CD4-positive, alpha-beta T cell (primary cell): ENCODE measurements around the gene RHOJ. TPM values are rescaled to one million over a fixed set of nuclear protein-coding genes. Genes with fewer than 3 reads are reported as not detected.
"Not testable (repeated sequence)": the region's sequence is repeated elsewhere in the genome, so short reads cannot be mapped to it uniquely, and the experiment has no call there.

ENCODE experiments used
- ATAC-seq: fragments of 200-7000 bp; cut with Tn5 transposase; one replicate; pipeline ENCODE4 v1.10.0; 2022; ENCODE audit warnings: mild to moderate bottlenecking; ENCODE audit not compliant: poor library complexity
- CTCF ChIA-PET: fragments of 350-600 bp; sonication (Branson Sonifier 250); formaldehyde crosslinking; loops from one replicate; lab custom pipeline; 2021; ENCODE audit warnings: antibody characterized with exemption, inconsistent platforms; lab: Charles Lee
- POLR2A ChIA-PET: fragments of 350-600 bp; sonication (Branson Sonifier 250); formaldehyde crosslinking; loops from one replicate; lab custom pipeline; 2021; ENCODE audit warnings: antibody characterized with exemption, inconsistent platforms; lab: Charles Lee
- DNase-seq, 14 experiments: peaks; one replicate each; pipeline ENCODE4 v3.0.0-alpha.2; 2013 to 2020; ENCODE audit warnings: mixed read lengths in 2 of 14
- H3K27ac ChIP-seq, 2 donors: one replicate each; pipeline versions ENCODE4 v1.5.1 to v1.7.0; 2013; ENCODE audit warnings: low read length in 2 of 2, low read depth in 1 of 2, mild to moderate bottlenecking in 1 of 2
- H3K27me3 ChIP-seq, 2 experiments: 1 replicate in 1 of 2; 2 replicates in 1 of 2; pipeline versions ENCODE4 v1.6.1 to v1.7.0; 2013; ENCODE audit warnings: low read length in 2 of 2, control low read depth in 1 of 2, mild to moderate bottlenecking in 1 of 2, moderate library complexity in 1 of 2; ENCODE audit not compliant: insufficient read depth in 2 of 2, control insufficient read depth in 1 of 2
- H3K36me3 ChIP-seq: one replicate; pipeline ENCODE4 v1.6.1; 2013; ENCODE audit warnings: low read length, control low read depth; ENCODE audit not compliant: insufficient read depth
- H3K4me1 ChIP-seq: one replicate; pipeline ENCODE4 v1.6.1; 2013; ENCODE audit warnings: low read length, control low read depth; ENCODE audit not compliant: insufficient read depth
- H3K4me3 ChIP-seq: one replicate; pipeline ENCODE4 v1.5.1; 2013; ENCODE audit warnings: mild to moderate bottlenecking, low read length, moderate library complexity
- H3K9me3 ChIP-seq, 2 experiments: 1 replicate in 1 of 2; 2 replicates in 1 of 2; pipeline versions ENCODE4 v1.6.1 to v1.7.0; 2013; ENCODE audit warnings: low read length in 2 of 2, mild to moderate bottlenecking in 2 of 2, control low read depth in 1 of 2, moderate library complexity in 1 of 2; ENCODE audit not compliant: control insufficient read depth in 1 of 2, insufficient read depth in 1 of 2
- H3K27ac Mint-ChIP-seq: one replicate; pipeline ENCODE4 v1.8.0; 2020; ENCODE audit warnings: mixed read lengths
- H3K27me3 Mint-ChIP-seq: one replicate; pipeline ENCODE4 v1.8.0; 2021; ENCODE audit warnings: mixed read lengths
- H3K36me3 Mint-ChIP-seq: one replicate; pipeline ENCODE4 v1.8.0; 2021; ENCODE audit warnings: low read depth, mixed read lengths
- H3K4me1 Mint-ChIP-seq: one replicate; pipeline ENCODE4 v1.8.0; 2021; ENCODE audit warnings: low read depth, mixed read lengths
- H3K4me3 Mint-ChIP-seq: one replicate; pipeline ENCODE4 v1.8.0; 2020; ENCODE audit warnings: mild to moderate bottlenecking, mixed read lengths
- H3K9me3 Mint-ChIP-seq: one replicate; pipeline ENCODE4 v1.8.0; 2020; ENCODE audit warnings: mixed read lengths
- intact Hi-C, 2 experiments: fragments of 100-400 bp; cut with DNase I in 1 of 2; cut with micrococcal nuclease in 1 of 2; formaldehyde crosslinking; loops; one replicate each; pipeline versions ENCODE4 v1.15.1 to v1.9.0; 2023 to 2025; cut with DNase I, micrococcal nuclease
- total RNA-seq, 174 experiments: library from RNA in 2 of 174; stranded (reverse) in 2 of 174; gene quantifications; one replicate each; pipeline ENCODE4 v1.2.3 and lab custom pipeline; 2021 to 2026
- TF ChIP-seq, protein P1 (sequence below): fragments of 200-600 bp; IDR thresholded peaks from one replicate; pipeline ENCODE4 v1.8.0; 2022; ENCODE audit warnings: antibody characterized with exemption, mild to moderate bottlenecking

Gene RHOJ
- total RNA-seq, 2 experiments from 2014 or later: not detected

DNA sequence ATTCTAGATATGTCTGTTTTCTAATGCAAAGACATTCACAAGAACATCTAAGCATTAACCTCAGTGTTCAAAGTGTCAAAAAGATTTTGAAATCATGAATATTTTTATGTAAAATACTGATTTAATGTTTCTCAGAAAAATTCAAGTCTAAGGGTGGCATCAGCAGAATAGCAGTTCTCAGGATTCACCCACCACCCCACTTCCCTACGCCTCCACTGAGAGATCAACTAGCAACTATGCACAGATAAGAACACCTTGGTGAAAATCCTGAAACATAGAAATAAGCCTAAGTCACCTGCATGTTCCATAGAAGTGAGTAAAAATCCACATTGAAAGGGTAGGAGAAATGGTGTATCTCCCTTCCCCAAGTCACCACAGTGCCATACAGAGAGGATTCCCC, 40.9 kb upstream of the RHOJ start:
- Mint-ChIP-seq H3K27ac (no peak overlapping the region), H3K4me1 (no peaks in the 10 kb centered on the region), H3K4me3 (no peak overlapping the region), H3K27me3 (peaks cover 10% of the 10 kb centered on the region), H3K36me3 (no peaks in the 10 kb centered on the region), H3K9me3 (no peaks in the 10 kb centered on the region)
- no peak for ATAC-seq
- TF ChIP-seq, protein P1, sequence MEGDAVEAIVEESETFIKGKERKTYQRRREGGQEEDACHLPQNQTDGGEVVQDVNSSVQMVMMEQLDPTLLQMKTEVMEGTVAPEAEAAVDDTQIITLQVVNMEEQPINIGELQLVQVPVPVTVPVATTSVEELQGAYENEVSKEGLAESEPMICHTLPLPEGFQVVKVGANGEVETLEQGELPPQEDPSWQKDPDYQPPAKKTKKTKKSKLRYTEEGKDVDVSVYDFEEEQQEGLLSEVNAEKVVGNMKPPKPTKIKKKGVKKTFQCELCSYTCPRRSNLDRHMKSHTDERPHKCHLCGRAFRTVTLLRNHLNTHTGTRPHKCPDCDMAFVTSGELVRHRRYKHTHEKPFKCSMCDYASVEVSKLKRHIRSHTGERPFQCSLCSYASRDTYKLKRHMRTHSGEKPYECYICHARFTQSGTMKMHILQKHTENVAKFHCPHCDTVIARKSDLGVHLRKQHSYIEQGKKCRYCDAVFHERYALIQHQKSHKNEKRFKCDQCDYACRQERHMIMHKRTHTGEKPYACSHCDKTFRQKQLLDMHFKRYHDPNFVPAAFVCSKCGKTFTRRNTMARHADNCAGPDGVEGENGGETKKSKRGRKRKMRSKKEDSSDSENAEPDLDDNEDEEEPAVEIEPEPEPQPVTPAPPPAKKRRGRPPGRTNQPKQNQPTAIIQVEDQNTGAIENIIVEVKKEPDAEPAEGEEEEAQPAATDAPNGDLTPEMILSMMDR: no peak
- ChIA-PET POLR2A (no interaction called here), CTCF (no interaction called here)
- Histone ChIP-seq H3K27ac (no peak overlapping the region), H3K9me3 (peaks cover 6 to 13% of the 10 kb centered on the region in 2 experiments), H3K36me3 (no peaks in the 10 kb centered on the region), H3K4me1 (no peaks in the 10 kb centered on the region), H3K27me3 (no peaks in the 10 kb centered on the region), H3K4me3 (no peak overlapping the region)
- DNase-seq: no peak
- intact Hi-C loops: no loop called here

DNA sequence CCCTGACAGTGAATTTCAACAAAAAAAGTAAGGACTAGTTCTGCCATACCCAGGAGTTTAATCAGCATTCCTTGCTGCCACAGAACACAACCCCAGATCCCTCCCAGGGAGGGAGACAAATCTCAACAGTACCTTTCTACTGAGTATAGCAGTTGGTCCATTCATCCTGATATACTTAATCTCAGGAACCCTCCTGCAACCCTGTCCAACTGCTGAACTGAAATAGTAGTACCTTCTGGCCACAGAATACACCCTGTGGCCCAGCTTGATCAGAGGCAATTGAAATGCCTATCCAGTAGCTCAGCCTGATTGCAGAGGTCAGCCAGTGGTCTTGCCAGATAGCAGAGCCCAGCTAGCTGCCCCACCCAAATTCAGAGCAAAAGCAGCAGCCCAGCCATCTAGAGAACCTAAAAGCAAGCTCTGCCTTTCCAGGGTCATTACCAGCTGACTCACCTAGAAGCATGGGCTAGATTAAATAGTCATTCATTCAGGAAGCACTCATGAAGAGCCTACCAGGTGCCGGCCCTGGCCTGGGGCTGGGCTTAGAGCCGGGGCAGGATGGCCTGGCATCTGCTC, 40.0 kb upstream of the RHOJ start:
- Histone ChIP-seq H3K27me3 (no peaks in the 10 kb centered on the region), H3K4me1 (no peaks in the 10 kb centered on the region), H3K9me3 (peaks cover 6 to 13% of the 10 kb centered on the region in 2 experiments), H3K36me3 (no peaks in the 10 kb centered on the region), H3K4me3 (no peak overlapping the region), H3K27ac (no peak overlapping the region)
- Mint-ChIP-seq H3K36me3 (no peaks in the 10 kb centered on the region), H3K4me1 (no peaks in the 10 kb centered on the region), H3K27ac (no peak overlapping the region), H3K27me3 (peaks cover 10% of the 10 kb centered on the region), H3K9me3 (no peaks in the 10 kb centered on the region), H3K4me3 (no peak overlapping the region)
- POLR2A ChIA-PET: no interaction called here
- intact Hi-C loops: no loop called here
- ATAC-seq (no peak), DNase-seq (no peak)
- TF ChIP-seq, protein P1: no peak
- CTCF ChIA-PET: no interaction called here

- H3K9me3 Mint-ChIP-seq, H3K36me3 Mint-ChIP-seq, H3K36me3 ChIP-seq, H3K4me3 Mint-ChIP-seq, H3K4me3 ChIP-seq, POLR2A ChIA-PET, ATAC-seq, CTCF ChIA-PET, H3K4me1 ChIP-seq, H3K27me3 ChIP-seq, H3K27ac Mint-ChIP-seq, H3K4me1 Mint-ChIP-seq, DNase-seq, H3K27ac ChIP-seq, intact Hi-C loops: not testable (repeated sequence)
- H3K9me3 ChIP-seq: peaks cover 6 to 13% of the 10 kb centered on the region in 2 experiments
- H3K27me3 Mint-ChIP-seq: peaks cover 14% of the 10 kb centered on the region
Observed at GRCh38 chr14:63165267-63165666, 39.0 kb upstream of the RHOJ start.

DNA sequence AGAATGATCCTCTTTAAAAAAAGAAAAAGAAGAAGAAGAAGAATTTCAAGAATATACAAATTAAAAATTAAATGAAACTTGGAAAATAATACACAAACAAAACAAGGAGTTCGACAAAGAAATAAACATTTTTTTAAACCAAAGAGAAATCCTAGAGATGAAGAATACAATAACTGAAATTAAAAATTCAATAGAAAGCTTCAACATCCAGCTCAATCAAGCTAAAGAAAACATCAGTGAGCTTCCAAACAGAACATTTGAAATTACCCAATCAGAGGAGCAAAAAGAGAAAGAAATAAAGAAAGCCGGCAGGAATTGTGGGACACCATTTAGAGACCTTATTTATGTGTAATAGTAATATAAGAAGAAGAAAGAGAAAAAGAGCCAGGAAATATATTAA, 37.2 kb upstream of the RHOJ start:
- ATAC-seq: no peak
- no peak for DNase-seq
- Mint-ChIP-seq H3K9me3 (no peaks in the 10 kb centered on the region), H3K27me3 (peaks cover 12% of the 10 kb centered on the region), H3K4me3 (no peak overlapping the region), H3K4me1 (no peaks in the 10 kb centered on the region), H3K27ac (no peak overlapping the region), H3K36me3 (no peaks in the 10 kb centered on the region)
- no peaks in the 10 kb centered on the region for H3K4me1 ChIP-seq
- ChIA-PET POLR2A (no interaction called here), CTCF (no interaction called here)
- no peak overlapping the region for H3K4me3 ChIP-seq
- H3K9me3 ChIP-seq: peaks cover 6 to 13% of the 10 kb centered on the region in 2 experiments
- no peaks in the 10 kb centered on the region for H3K27me3 ChIP-seq
- H3K27ac ChIP-seq: no peak overlapping the region
- TF ChIP-seq, protein P1: no peak
- intact Hi-C loops: no loop called here
- H3K36me3 ChIP-seq: no peaks in the 10 kb centered on the region
